ENCODE results near the gene STUM. TPM values are rescaled to one million over a fixed set of nuclear protein-coding genes. Genes with fewer than 3 reads are reported as not detected.

Gene STUM
- total RNA-seq, 1 experiment from 2014 or later, result 0.37 TPM

DNA sequence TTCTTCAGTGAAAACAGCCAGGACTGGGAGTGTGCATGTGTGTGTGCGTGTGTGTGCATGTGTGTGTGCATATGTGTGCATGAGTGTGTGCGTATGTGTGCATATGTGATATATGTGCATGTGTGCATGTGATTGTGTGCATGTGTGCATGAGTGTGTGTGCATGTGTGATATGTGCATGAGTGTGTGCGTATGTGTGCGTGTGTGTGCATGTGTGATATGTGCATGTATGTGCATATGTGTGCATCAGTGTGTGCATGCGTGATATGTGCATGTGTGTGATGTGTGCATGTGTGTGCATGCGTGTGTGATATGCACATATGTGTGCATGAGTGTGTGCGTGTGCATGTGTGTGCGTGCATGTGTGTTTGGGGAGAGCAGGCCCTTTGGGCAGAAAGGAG lies 100.7 kb downstream of the STUM start:
- peaks cover 14% of the 10 kb centered on the region for H3K36me3 Mint-ChIP-seq (ENCODE audit: insufficient read depth, unreplicated experiment)
- no peak overlapping the region for H3K27ac Mint-ChIP-seq (ENCODE audit: low read depth, unreplicated experiment)
- intact Hi-C loops (cut with micrococcal nuclease), result no loop called here
- DNase-seq (ENCODE audit: unreplicated experiment), result no peak
- H3K4me1 Mint-ChIP-seq (ENCODE audit: insufficient read depth, unreplicated experiment), result no peaks in the 10 kb centered on the region
- ChIA-PET POLR2A (no interaction called here), CTCF (interaction anchor here (0.7 to 6.2 kb wide), 5 partner anchors 15 to 786 kb away, joined by 3 to 54 read pairs (median 8); no protein-coding TSS in a partner anchor)
- no peak overlapping the region for H3K4me3 Mint-ChIP-seq (ENCODE audit: unreplicated experiment)
- no peaks in the 10 kb centered on the region for H3K9me3 Mint-ChIP-seq (ENCODE audit: unreplicated experiment)
- H3K27me3 Mint-ChIP-seq (ENCODE audit: insufficient read depth, unreplicated experiment), result no peaks in the 10 kb centered on the region
- no TSS peak for BruUV-seq (replicated peaks)
- TF ChIP-seq, protein P1, sequence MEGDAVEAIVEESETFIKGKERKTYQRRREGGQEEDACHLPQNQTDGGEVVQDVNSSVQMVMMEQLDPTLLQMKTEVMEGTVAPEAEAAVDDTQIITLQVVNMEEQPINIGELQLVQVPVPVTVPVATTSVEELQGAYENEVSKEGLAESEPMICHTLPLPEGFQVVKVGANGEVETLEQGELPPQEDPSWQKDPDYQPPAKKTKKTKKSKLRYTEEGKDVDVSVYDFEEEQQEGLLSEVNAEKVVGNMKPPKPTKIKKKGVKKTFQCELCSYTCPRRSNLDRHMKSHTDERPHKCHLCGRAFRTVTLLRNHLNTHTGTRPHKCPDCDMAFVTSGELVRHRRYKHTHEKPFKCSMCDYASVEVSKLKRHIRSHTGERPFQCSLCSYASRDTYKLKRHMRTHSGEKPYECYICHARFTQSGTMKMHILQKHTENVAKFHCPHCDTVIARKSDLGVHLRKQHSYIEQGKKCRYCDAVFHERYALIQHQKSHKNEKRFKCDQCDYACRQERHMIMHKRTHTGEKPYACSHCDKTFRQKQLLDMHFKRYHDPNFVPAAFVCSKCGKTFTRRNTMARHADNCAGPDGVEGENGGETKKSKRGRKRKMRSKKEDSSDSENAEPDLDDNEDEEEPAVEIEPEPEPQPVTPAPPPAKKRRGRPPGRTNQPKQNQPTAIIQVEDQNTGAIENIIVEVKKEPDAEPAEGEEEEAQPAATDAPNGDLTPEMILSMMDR (IDR thresholded peaks at IDR 0.05; ENCODE audit: unreplicated experiment), result no peak

DNA sequence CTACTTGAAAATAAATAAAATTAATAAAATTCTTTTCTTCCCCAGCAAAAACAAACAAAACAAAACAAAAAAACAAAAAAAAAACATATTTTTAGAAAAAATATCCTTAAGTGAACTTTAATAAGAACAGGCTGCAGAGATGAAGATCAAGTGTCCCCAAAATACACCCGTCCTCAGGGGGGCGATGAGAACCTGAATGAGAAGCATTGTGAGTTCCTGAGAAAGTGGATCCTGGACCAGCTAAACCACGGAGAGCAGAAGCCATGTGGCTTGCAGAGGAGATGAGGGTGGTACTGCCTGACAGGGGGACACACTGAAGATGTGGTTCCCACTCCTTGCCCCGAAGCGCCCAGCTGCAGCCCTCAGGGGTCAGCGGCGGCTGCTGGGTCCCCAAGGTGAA lies 101.2 kb downstream of the STUM start:
- Mint-ChIP-seq H3K4me3 (ENCODE audit: unreplicated experiment) (no peak overlapping the region), H3K36me3 (ENCODE audit: insufficient read depth, unreplicated experiment) (peaks cover 14% of the 10 kb centered on the region), H3K27ac (ENCODE audit: low read depth, unreplicated experiment) (no peak overlapping the region), H3K4me1 (ENCODE audit: insufficient read depth, unreplicated experiment) (no peaks in the 10 kb centered on the region), H3K27me3 (ENCODE audit: insufficient read depth, unreplicated experiment) (no peaks in the 10 kb centered on the region), H3K9me3 (ENCODE audit: unreplicated experiment) (no peaks in the 10 kb centered on the region)
- BruUV-seq (replicated peaks), result no TSS peak
- TF ChIP-seq, protein P1 (IDR thresholded peaks at IDR 0.05; ENCODE audit: unreplicated experiment), result peak; percentile 44
- POLR2A ChIA-PET, result no interaction called here
- peak; percentile 66 for DNase-seq (ENCODE audit: unreplicated experiment)
- intact Hi-C loops (cut with micrococcal nuclease), result no loop called here
- CTCF ChIA-PET, result interaction anchor here (0.7 to 6.2 kb wide), 4 partner anchors 15 to 785 kb away, joined by 3 to 54 read pairs (median 3); no protein-coding TSS in a partner anchor

DNA sequence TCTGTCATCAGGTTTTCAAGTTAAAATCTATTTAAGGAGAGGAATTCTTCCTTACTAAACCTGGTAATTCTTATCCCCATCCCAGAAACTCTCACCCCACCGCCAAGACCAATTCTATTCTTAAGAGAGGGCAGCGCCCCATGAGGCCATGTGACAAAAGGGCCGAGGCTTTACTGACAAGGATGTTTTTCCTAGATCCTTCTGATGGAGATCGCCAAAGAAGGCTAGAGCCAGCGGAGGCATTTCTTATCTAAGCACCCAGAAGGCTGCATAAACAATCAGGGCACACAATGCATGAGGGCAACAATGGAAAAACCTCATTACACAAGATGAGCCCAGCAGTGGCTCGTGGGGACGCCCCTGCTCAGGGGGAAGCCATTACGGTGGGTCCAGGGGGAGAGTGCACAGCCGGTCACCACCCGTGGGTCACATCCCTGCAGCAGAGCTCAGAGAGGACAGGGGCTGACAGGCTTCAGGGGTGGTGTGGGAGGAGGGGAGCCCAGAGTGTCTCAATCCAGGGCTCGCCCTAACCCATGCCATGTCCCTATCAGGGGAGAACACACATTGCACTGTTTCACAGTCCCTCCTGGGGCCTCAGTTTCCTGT lies 101.8 kb downstream of the STUM start:
- Mint-ChIP-seq H3K27me3 (ENCODE audit: insufficient read depth, unreplicated experiment) (no peaks in the 10 kb centered on the region), H3K27ac (ENCODE audit: low read depth, unreplicated experiment) (no peak overlapping the region), H3K4me1 (ENCODE audit: insufficient read depth, unreplicated experiment) (no peaks in the 10 kb centered on the region), H3K4me3 (ENCODE audit: unreplicated experiment) (no peak overlapping the region), H3K36me3 (ENCODE audit: insufficient read depth, unreplicated experiment) (peaks cover 14% of the 10 kb centered on the region), H3K9me3 (ENCODE audit: unreplicated experiment) (no peaks in the 10 kb centered on the region)
- intact Hi-C loops (cut with micrococcal nuclease), result no loop called here
- CTCF ChIA-PET, result interaction anchor here (0.7 to 6.2 kb wide), 6 partner anchors 12 to 179 kb away, joined by 3 to 54 read pairs (median 3); no protein-coding TSS in a partner anchor
- DNase-seq (ENCODE audit: unreplicated experiment), result no peak
- POLR2A ChIA-PET, result no interaction called here
- TF ChIP-seq, protein P1 (IDR thresholded peaks at IDR 0.05; ENCODE audit: unreplicated experiment), result no peak
- no TSS peak for BruUV-seq (replicated peaks)

GRCh38 chr1:226651041-226651731 lies 102.6 kb downstream of the STUM start:
- H3K4me3 Mint-ChIP-seq (ENCODE audit: unreplicated experiment), result no peak overlapping the region
- no peaks in the 10 kb centered on the region for H3K9me3 Mint-ChIP-seq (ENCODE audit: unreplicated experiment)
- DNase-seq (ENCODE audit: unreplicated experiment), result no peak
- peaks cover 4% of the 10 kb centered on the region for H3K4me1 Mint-ChIP-seq (ENCODE audit: insufficient read depth, unreplicated experiment)
- H3K36me3 Mint-ChIP-seq (ENCODE audit: insufficient read depth, unreplicated experiment), result peaks cover 13% of the 10 kb centered on the region
- H3K27me3 Mint-ChIP-seq (ENCODE audit: insufficient read depth, unreplicated experiment), result no peaks in the 10 kb centered on the region
- TF ChIP-seq, protein P1 (IDR thresholded peaks at IDR 0.05; ENCODE audit: unreplicated experiment), result no peak
- no peak overlapping the region for H3K27ac Mint-ChIP-seq (ENCODE audit: low read depth, unreplicated experiment)
- no TSS peak for BruUV-seq (replicated peaks)
- CTCF ChIA-PET, result interaction anchor here (0.7 to 6.2 kb wide), 8 partner anchors 13 to 178 kb away, joined by 3 to 54 read pairs (median 3); no protein-coding TSS in a partner anchor
- intact Hi-C loops (cut with micrococcal nuclease), result no loop called here
- POLR2A ChIA-PET, result interaction anchor here (2.4 kb wide), 1 partner anchor 11 kb away, joined by 7 read pairs; no protein-coding TSS in a partner anchor
